Cerebellar cortex (tissue), 1 donor: ENCODE results near the gene WSB1.
A peak's percentile ranks its signal among the peaks of the same experiment; 100 is the strongest.
"Not testable (repeated sequence)": the region's sequence is repeated elsewhere in the genome, so short reads cannot be mapped to it uniquely, and the experiment has no call there.

Experiments
- DNase-seq: peaks from one replicate; pipeline ENCODE4 v3.0.0-alpha.2; 2015; ENCODE audit warnings: low spot score

Gene WSB1

DNA sequence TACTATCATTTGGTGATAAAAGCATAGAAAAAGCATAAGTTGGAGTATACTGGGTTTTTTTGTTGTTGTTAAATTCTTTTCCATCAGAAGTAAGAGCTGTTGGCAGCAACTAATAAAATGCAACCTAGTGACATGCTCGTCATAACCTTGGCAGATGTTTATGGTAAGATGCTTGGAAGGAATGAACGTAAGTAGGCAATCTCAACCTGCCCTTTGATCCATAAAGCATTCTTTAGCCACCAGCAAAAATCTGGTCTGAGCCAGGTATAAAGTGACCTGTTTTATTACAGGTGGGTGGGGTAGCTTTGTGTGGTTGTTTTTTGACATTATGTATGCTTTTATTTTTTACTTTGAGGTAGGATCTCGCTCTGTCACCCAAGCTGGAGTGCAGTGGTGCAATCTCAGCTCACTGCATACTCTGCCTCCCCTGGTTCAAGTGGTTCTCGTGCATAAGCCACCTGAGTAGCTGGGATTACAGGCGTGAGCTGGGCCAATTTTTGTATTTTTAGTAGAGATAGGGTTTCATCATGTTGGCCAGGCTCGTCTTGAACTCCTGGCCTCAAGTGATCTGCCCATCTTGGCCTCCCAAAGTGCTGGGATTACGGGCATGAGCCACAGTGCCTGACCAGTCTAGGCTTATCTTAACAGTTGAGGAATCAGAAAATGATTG lies 22.0 kb downstream of the WSB1 start:
- no peak for DNase-seq

DNA sequence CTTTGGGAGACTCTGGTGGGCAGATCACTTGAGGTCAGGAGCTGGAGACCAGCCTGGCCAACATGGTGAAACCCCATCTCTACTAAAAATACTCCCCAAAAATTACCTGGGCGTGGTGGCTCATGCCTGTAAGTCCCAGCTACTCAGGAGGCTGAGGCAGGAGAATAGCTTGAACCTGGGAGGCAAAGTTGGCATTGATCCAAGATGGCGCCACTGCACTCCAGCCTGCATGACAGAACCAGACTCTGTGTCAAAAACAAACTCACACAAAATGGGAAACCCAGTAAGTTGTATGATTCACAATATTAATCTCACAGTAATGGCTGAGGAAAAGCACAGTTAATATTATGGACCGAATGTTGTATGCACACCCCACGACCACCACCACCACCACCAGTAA lies 24.3 kb downstream of the WSB1 start:
- DNase-seq: no peak

GRCh38 chr17:27318633-27319032 lies 24.7 kb downstream of the WSB1 start:
- DNase-seq: no peak

DNA sequence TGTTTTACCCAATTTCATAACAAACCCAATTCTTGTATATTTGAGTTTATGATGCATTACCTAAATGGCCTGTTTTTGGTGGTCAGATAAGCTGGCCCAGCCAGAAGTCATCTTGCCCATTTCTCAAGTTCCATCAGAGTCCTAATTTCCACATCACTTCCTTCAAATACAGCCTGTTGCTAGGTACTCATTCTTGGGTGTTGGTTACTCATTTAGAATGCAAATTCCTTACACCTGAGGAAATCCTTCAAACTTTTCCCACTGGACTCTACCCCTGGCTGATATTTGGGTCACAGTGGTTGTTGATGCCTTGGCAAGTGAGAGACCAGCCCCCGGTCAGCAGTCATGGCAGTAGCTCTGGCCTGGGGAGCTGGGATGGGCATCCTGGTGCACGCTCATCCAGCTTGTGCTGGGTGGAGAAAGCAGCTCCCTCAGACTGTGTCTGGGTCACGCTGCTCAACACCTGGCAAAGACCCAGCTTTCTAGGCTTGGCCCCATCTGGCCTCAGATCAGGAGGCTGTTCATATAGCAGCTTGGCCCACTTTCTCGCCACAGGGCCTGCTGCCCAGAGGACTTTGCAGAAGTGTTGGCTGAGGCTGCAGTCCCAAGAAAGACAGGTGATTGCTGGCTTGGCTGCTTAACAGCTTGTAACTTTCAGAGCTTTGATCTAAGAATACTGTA lies 25.8 kb downstream of the WSB1 start:
- peak; percentile 89 for DNase-seq

DNA sequence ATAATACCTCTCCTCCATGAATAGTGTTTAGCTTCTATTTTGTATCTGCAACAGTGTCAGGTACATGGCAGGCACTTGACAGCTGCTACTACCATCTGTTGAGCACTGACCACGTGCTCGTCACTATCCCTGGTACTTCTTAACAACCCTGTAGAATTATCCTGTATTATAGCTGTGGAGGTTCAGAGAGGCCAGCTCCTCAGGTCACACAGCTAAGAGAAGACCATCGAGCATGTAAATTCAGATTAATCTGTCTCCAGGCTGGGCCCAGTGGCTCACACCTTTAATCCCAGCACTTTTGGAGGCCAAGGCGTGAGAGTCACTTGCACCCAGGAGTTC lies 26.3 kb downstream of the WSB1 start:
- no peak for DNase-seq

DNA sequence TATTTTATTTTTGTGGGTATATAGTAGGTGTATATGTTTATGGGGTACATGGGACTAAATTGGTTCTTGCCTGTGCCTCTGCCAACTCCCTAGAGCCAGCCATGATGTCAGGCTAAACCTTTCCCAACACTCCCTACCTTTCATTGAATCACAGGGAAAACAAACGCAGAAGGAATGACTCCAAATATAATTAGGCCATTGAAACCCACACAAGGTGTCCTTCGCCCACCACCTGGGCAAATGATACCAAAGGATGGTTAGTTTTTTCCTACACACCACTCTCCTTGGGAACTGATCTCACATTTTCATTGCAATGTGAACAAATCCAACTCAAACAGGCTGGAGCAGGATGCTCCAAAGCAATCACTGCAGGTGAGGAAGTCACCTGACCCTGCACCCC lies 27.5 kb downstream of the WSB1 start:
- DNase-seq: no peak

DNA sequence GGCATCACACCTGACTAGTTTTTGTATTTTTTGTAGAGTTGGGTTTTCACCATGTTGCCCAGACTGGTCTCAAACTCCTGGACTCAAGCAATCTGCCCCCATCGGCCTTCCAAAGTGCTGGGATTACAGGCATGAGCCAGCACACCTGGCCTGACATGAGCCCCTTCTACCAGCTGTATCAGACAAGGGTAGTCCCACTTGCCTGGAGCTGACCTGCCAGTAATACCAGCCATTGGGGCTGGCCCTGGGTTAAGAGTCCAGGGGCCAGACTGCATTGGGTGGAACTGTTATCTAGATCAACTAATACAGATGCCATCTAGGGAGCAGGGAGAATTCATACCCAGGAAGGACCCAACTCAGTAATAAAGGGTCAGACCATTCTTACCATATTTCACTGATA lies 28.1 kb downstream of the WSB1 start:
- DNase-seq: no peak

DNA sequence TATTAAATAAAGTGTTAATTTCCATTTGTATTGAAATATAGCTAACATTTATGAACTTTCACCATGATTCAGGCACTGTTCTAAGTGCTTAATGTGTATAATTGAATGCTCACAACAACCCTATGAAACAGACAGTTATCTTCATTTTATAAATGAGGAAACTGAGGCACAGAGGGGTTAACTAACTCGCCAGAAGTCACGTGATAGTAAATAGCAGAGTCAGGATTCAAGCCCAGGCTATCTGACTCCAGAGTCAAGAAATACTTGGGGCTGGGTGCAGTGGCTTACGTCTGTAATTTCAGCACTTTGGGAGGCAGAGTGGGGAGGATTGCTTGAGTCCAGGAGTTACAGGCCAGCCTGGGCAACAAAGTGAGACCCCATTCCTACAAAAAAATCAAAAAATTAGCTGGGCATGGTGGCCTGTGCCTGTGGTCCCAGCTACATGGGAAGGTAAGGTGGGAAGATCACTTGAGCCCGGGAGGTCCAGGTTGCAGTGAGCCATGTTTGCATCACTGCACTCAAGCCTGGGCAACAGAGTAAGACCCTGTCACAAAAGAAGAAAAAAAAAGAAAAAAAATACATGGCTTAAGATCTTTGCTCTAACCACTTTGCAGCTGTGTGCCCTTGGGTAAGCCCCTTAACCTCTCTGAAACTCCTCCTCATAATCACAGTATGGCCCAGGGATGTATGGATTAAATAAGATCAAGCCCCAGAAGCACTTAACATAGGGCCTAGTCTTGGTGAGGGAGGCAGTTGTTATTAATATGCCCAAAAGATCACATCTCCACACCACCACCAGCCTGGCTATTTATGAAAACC lies 29.0 kb downstream of the WSB1 start:
- no peak for DNase-seq

- DNase-seq: peak; percentile 18
These were observed 29.8 kb downstream of the WSB1 start for GRCh38 chr17:27323538-27324215.

DNA sequence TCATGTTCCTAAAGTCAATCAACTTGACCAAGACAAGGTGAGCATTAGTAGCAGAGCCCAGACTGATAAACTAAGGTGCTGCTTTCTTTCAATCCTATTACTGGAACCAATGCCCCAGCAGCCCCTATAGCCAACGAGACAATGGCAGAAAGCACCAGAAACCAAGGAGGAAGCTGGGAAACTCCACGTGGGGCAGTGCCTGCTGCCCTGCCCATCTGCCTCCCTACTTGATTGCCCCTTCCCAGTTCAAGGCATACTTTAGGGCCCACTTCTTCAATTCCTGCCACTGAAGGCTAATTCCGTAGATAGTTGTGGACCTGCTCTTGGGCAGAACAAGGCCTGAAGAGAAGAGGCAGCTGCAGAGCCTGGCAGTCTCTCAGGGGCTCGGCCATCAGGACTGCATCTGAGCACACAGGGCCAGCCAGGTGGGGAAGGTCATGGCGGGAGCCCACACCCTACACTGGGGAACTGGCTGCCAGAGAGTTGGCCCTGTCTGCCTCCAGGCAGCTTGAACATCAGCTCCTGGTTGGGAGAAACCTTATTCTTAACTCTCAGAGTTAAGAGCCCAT lies 30.9 kb downstream of the WSB1 start:
- DNase-seq: no peak

DNA sequence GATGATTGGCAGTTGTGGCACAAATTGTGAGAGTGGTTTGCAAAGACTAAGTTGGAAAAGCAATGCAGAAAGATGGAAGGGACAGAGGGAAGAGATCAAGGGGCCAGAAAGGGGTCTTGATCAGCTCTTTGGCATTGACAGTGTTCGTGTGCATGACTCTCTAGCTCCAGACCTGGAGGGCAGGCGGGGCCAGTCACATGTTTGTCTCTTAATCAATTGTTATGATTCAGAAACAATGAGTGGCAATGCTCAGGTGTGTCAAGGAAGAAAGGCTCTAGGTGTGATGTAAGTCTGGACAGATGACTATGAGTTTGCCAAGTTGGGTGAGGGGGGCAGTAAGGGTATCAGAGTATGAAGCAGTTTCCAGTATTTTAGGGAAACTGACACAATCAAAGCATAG lies 32.1 kb downstream of the WSB1 start:
- DNase-seq: no peak

GRCh38 chr17:27326585-27326984 lies 32.7 kb downstream of the WSB1 start:
- DNase-seq: no peak

- DNase-seq: no peak
These were observed 33.5 kb downstream of the WSB1 start for GRCh38 chr17:27327397-27327796.

DNA sequence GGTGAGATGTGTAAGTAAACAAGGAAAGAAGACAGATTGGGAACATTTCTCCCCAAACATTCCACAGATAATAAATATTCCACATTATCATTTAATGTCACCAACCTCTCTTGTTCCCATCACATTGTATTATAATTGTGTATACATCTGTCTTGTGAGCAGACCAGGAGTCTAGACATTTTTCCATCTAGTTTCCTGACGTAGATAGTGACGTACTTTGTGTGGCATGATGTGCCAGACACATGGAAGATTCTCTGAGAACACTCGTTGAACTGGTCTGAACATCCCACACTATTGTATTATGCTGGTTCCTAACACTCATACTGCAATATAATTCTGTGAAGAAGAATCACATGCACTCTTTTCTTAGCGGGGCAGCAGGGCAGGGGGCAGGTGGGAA lies 34.0 kb downstream of the WSB1 start:
- no peak for DNase-seq

DNA sequence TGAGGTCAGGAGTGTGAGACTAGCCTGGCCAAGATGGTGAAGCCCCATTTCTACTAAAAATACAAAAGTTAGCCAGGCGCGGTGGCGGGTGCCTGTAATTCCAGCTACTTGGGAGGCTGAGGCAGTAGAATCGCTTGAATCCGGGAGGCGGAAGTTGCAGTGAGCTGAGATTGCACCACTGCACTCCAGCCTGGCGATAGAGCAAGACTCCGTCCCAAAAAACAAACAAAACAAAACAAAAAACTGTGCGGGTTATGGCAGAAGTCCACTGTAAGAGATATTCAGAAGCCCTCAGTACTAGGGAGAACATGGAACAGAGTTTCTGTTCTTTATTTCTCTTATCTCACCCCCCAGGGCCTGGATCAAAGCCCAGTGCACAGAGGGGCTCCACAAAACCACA lies 34.8 kb downstream of the WSB1 start:
- not testable (repeated sequence) for DNase-seq

DNA sequence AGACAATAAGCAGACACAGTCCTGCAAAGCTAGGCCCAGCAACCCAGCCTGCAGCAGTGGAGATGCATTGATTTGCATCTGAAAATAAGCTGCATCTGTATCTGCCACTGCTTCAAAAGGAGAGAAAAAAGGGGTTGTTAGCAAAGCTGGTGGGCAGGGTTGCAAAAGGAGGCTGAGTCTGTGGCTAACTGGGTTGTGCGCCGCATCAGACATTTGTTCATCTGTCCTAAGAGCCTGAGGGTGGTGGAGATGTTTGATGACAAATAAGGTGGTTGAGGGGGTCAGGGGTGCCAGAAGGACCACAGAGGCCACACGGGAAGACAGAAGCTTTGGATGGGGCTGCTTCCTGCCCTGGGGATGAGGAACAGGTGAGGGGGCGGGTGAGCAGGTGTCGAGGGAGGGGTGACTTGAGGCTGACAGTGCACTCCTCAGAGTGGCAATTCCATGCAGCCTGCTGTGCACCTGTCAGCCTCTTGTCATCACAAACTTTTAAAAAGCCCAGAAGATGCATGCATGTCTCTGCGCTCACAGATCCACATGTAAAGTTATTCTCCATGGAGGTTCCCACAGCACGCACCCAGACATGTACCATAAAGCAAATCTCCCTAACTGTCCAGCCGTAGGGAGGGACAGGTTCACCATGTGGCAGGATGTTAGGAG lies 35.4 kb downstream of the WSB1 start:
- DNase-seq: no peak

DNA sequence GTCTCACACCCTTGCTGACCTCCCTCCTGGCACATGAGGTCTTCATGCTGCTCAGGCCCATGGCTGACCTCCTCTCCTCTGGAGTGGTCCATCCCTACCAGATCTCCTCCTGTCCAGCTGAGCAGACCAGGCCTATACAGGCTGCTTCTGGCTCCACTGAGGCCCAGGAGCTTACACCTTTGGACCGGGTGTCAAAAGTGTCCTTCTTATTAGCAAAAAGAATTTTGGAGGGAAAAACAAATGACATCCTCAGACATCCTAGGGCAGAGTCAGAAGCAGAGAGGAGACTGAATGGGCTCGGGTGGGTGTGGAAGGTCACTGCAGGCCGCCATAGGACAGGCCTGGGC lies 38.1 kb downstream of the WSB1 start:
- DNase-seq: no peak

DNA sequence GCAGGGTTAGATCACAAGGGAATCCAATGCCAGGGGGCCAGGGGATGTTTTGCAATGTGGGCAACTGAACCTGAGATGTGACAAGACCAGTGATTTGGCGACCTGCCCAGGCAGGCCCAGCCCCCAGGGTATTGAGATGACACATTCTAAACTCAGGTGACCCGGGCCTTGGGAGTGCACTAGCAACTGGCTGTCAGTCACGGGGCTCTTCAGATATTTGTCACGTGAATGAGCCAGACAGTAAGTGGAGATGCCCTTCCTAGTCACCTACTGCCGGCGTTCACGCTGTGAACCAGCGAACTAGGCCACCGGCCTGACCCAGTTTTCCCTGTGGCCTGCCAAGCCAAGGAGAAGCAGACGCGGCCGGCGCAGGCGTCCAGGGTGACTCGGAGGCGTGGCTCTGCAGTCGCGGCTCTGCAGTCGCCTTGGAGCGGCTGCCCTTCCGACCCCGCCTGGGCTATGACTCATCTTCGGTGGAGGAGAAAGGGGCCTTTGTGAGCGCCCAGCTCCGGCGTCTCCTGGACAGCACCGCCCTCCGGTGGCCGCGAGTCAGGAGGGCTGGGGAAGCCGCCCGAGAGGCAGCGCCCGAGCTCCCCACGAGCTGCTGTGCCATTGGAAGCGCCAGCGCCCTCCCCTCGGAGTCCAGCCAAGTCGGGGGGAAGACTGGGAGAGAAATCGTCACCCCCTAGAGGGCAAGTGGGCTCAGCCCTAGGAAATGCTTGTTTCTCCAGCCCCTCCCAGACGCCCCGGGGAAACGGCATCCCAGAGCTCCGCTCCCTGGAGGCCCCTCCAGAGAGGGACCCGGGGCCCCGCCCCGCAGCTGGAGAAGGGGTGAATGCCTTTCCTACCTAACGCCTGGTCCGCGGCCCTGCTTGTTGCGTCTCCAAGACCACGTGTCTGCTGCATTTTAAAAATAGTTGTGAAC lies 38.8 kb downstream of the WSB1 start:
- DNase-seq: peak; percentile 90

DNA sequence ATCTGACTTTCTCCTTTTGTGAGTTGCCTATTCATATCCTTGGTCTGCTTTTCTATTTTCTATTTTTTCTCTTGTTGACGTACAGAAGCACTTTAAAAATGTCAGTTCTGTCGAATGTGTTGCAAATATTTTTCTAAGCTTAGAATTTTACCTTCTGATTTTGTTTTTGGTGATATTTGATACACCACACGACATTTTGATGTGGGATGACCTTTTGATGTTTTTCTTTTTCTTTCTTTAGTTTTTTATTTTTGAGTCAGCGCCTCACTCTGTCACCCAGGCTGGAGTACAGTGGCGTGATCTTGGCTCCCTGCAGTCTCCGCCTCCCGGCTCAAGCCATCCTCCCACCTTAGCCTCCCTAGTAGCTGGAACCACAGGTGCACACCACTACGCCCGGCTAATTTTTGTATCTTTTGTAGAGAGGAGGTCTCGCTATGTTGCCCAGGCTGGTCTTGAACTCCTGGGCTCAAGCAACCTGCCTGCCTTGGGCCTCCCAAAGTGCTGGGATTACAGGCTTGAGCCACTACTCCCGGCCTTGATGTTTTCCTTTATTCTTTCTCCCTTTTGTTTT lies 39.6 kb downstream of the WSB1 start:
- DNase-seq: no peak

- DNase-seq: no peak
These were observed 42.3 kb downstream of the WSB1 start for GRCh38 chr17:27336184-27336583.
